Forelimb muscle (tissue), 1 donor: ENCODE data around the gene AOPEP. TPM values are rescaled to one million over a fixed set of nuclear protein-coding genes. Genes with fewer than 3 reads are reported as not detected.

Source experiments
- DNase-seq: peaks from one replicate; pipeline ENCODE4 v3.0.0-alpha.2; 2013; ENCODE audit warnings: low read depth
- polyA plus RNA-seq: library from polyadenylated mRNA; unstranded; fragments of 120-200 nt; gene quantifications from one replicate; pipeline ENCODE4 v1.2.1, GENCODE V29; 2013; ENCODE audit not compliant: insufficient read length

AOPEP gene
- polyA plus RNA-seq, 1 donor, result 43.0 TPM

DNA sequence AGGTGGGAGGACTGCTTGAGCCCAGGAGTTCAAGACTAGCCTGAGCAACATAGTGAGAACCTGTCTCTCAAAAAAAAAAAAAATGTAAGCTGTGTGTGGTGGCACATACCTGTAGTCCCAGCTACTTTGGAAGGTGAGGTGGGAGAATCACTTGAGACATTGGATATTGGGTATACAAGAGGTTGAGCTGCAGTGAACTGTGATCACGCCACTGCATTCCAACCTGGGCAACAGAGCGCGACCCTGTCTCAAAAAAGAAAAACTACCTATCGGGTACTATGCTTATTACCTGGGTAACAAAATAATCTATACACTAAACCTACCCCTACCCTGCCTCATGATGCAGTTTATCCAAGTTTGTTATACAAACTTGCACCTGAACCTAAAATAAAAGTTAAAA is 64.9 kb downstream of the AOPEP start:
- no peak for DNase-seq

DNA sequence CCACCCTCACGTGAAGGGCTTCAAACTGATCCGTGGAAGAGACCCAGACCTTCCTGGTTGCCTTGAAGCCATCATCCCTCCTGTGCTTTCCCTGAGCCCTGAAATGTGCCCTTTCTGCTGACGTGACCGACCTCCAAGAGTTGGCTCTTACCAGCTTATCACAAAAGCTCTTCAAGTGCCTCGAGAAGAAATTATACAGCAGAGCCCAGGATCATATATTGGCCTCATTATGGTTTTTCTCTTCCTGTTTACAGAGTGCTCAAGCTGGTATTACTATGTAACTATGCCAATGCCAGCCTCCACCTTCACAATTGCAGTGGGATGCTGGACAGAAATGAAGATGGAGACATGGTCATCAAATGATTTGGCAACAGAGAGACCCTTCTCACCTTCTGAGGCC is 66.0 kb downstream of the AOPEP start:
- no peak for DNase-seq

DNA sequence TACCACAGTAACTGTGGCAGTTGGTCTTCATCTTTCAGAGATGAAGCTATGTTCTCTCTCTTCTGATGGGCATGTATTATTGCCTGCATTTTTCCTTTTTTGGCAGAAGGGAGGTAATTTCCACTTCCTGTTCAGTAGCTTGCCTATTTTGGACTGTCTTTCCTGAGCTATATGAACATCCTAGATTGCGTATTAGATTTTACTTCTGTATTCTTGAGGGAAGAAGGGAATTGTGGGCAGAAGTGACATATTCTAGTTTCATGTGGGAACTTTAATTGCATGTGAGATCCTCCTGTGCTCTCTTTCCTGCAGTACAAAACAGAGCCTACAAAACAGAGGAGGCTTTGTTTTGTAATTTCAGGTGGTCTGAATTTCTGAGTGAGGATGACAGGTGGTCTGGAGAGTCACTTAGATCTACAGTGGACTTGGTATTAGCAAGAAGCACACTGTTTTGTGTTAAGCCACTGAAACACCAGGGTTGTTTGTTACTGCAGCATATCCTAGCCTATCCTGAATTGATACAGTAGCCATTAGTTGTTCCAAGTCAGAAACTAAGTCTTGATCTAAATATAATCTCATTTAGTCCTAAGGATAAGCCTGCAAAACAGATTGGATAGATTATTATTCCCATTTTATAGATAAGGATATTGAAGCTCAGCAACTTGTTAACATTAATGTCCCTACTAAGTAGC is 68.1 kb downstream of the AOPEP start:
- no peak for DNase-seq

DNA sequence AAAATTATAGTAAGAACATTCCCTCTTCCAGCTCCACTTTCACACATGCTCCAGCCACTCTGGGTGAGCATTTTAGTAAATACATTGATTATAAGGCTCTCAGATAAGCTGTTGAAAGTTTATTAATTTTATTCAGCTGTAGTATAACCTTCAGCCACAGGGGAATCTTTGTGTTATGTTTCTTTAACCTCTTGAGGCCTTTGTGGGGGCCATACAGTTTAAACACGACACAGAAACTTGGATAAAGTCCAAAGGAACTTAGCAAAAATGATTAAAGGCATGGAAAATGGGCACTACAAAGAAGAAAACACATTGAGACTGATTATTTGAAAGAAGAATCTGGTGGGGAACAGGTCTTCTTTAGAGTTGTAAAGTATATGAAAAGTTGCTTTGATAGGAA is 70.2 kb downstream of the AOPEP start:
- no peak for DNase-seq

DNA sequence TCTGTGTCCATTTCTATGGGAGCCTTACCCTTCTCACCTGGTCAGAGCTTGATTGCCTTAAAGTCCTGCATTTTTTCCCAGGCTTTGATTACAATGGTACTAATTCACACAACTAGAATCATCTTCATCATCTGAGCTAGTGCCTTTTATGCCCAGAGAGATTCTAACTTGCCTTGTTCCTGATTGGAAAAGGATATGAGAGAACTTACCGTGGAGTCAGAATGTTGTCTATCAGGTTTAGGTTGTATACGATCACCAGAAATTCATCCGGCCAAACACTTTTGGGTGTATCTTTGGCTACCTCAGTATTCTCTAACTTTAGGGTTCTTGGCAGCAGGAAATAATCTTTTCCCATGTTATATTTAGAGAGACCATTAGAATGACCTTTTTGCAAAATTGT is 71.7 kb downstream of the AOPEP start:
- no peak for DNase-seq

DNA sequence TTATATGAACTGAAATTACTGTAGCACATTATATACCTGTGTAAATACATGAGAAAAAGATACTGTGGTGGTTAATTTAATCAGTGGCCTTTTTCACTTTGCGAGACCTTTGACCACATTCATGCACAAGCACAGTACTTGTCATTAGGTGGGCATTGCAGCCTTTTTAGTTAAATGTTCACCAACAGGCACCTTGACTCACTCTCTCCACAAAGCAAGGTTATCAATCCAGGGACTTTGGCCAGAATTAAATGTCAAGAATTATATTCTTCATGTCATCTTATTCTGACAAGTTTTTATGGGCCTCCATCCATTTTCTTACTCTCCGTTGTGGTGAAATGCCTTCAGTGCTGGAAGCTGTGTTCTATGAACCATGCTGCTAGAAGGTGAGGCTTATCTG is 72.2 kb downstream of the AOPEP start:
- no peak for DNase-seq

DNA sequence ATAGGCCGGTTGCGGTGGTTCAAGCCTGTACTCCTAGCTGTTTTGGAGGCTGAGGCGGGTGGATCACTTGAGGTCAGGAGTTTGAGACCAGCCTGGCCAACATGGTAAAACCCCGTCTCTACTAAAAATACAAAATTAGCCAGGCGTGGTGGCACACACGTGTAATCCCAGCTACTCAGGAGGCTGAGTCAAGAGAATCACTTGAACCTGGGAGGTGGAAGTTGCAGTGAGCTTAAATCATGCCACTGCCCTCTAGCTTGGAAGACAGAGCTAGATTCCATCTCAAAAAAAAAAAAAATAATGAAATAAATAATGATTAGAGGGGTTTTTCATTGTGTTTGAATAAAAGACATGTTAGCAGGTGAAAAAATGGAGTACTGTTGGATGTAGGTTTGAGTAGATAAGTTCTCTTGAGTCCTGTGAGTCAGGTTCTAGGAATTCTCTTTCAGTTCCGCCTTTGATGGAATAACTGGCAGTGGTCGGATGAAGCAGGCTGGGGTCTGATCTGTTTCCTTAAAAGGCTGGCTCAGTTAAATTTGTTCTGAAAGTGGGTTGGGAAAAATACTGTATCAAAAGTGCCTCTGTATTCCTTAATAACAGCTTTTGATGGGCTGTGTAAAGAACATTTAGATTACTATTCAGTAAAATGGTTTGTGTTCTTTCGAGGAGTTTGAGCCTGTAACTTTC is 73.2 kb downstream of the AOPEP start:
- DNase-seq, result no peak

DNA sequence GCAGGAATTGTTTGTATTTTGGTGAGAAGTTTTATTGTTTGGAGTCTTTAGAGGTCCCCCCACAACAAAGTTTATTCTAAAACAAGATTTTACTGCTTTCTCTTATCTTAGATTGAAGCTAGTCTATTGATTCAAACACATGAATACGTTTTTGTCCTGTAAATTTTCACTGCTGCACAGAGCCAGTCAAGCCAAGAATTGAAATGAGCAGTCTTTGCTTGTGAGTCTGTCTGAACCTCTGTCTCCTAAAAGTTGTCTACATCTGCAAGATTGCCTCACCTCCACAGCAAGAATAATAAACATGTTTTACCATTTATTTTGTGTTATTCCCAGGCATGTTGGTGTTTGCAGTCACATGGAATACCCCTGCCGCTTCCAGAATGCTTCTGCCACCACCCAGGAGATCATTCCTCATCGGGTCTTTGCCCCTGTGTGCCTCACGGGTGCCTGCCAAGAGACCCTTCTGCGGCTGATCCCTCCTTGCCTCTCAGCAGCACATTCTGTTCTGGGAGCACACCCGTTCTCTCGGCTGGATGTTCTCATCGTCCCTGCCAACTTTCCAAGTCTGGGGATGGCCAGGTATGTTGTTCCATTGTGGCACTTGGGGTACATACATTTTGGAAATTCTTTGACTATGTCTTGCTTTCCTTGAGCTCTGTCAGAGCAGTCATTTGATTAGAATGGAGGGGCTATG is 74.1 kb downstream of the AOPEP start:
- no peak for DNase-seq

DNA sequence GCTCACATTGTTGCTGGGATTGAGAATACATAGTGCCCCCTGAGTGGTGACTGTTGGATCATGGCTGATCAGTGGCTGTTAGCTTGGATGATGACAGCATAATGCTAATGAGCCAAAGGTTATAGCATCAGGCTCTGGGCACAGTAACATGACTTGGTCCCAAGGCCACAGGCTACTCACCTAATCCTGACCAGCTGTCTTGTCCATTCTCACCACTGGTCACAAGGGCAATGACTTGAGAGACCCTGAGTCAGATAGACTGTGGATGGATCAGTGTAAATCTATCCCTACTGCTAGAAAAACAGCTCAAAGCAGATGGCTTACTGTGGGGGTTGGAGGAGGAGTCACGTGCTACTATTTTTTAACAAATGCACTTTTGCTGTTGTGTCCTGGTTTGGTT is 74.7 kb downstream of the AOPEP start:
- DNase-seq, result no peak

DNA sequence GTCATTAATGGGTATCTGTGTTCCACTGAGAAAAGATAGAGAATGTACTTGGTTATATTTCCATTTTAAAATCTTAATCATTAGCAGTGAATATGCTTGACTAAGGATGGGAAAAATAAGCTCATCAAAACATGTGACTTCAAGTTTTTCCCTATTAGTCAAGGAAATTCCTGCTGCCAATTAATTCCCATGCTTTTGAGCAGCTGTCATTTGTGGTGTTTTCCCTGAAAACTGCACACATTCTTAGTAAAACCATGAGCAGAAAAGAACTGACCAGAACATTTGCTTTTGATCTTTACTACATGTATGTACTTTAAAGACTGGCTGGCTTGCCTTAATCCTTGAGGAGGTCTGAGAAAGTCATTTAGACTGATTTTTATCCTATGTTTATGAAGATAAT is 75.2 kb downstream of the AOPEP start:
- peak; percentile 46 for DNase-seq

DNA sequence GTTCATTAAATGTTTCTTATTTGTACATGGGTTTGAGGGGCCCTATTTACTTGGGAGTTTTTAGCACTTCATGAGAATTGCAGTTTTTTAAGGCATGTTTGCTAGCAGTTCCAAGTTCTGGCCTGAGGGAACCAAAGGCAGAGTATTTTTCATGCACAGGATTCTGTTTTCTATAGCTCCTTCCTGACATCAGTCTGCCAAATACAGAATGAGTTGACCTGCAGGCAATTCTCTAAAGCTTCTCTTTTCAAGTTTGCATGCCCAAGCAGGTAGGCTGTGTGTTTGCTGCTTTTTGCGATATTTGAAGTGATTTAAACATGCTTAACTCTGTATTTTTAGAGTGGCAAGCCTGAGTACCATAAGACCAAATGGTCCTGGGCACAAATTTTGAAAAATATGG is 75.8 kb downstream of the AOPEP start:
- DNase-seq, result no peak

DNA sequence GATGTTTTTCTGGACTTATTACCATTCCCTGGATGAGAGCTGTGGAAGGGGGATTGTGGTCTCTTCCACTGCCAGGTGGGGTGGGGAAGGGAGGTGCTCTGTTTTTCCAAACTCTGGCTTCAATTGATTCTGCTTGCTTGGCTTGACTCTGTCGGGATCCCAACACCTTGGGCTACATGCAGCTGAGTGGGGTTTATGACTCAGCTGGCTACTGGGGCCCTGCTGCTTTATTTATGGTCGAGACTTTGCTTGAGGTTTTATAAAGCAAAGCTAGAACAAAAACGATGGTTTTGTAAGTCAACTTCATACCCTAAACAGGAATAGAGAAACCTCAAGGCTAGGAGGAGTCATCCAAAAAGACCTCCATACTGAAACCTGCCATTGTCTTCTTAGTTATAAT is 76.3 kb downstream of the AOPEP start:
- DNase-seq, result no peak

DNA sequence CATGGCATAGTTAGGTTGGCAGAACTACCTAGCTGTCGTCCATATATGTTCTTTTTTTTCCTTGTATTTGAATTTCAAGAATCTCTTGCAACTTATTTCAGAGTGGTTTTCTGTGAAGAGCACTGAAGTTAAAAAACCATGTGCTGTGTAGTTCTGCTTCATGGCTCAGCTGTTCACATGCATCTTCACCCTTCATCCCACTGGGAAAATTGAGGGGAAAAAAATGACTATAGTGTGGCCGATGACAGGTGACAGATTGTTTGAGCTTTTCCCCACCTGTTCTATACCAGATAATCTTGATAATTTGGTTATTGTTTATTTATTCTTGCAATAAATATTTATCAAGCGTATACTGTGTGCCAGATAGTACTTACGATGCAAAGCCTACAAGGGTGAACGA is 77.8 kb downstream of the AOPEP start:
- DNase-seq, result no peak

DNA sequence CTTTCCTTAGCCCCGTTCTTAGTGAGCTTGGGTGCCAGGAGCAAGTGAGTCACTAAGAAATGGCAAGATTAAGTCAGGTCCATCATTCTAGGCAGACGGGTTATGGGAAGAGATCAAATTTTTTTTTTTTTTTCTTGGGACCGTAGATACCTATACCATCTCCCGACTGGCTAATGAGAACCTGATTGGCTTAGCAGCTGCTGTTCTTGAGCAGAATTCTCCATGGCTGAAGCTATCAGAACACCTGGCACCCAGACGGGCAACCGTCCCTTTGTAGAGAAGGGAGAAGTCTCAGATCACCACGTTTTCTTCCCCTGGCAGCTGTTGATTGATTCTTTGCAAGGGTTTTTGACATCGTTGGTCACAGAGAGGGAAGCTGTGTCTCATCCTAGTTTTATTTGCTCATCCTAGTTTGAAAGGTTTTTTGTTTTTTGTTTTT is 78.6 kb downstream of the AOPEP start:
- no peak for DNase-seq

DNA sequence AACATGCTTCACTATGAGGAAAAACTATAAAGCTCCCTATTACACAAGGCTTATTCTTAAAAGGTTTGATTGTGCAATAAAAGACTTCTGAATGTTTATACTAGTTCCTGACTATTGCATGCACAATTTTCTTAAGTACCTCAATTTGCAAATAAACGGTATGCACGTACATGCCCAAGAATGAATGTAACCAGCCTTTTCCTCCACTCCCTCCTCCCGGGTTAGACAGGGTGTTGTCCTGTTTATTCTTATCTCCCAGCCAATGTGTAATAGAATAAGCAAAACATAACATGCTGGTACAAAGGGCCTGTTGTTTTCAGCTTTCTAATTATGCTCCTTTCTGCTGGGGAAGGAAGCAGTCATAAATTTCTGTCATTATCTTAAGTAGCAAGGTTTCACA is 79.1 kb downstream of the AOPEP start:
- no peak for DNase-seq

DNA sequence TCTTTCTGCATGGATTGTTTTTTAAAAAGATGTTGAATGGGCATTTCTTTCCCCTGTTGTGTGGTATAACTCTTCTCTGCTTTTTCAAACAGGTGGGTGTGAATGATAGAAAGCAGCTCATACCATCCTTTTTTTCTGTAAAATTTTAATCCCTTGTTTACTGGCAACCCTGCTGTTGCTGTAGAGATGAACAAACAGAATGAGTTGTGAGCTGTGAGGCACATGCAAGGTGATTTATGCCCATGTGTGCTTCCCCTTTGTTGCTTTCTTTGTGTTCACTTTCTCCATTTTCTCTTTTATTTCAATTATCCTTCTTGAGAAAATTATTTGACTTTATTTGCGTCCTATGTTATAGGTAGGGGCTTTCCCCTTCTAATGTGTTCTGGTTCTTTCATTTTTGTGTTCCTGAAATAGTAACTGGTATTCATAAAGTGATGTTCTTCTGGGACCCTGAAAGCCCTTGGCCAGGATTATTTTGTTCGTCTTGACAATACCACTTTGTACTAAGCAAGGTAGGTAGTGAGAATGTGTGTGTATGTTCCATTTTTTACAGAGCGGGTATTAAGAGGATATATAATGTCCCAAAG is 79.9 kb downstream of the AOPEP start:
- no peak for DNase-seq

DNA sequence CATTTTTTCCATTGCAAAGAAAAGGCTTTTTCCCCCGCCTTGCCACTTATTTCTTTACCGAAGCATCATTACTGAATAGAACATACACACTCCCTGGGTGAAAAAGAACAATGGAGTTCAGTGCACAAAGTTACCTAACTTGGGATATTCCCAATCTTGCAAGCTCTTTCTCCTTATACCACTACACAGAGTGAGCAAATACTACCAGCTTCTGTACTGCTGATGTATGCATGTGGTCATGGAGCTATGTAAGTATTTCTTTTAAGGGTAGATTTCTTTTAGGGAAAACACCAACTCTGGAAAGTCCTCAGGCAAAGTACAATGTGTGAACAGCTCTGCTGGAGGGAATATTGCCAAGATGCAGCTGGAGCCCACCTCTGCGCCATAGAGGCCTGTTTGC is 81.1 kb downstream of the AOPEP start:
- DNase-seq, result no peak

DNA sequence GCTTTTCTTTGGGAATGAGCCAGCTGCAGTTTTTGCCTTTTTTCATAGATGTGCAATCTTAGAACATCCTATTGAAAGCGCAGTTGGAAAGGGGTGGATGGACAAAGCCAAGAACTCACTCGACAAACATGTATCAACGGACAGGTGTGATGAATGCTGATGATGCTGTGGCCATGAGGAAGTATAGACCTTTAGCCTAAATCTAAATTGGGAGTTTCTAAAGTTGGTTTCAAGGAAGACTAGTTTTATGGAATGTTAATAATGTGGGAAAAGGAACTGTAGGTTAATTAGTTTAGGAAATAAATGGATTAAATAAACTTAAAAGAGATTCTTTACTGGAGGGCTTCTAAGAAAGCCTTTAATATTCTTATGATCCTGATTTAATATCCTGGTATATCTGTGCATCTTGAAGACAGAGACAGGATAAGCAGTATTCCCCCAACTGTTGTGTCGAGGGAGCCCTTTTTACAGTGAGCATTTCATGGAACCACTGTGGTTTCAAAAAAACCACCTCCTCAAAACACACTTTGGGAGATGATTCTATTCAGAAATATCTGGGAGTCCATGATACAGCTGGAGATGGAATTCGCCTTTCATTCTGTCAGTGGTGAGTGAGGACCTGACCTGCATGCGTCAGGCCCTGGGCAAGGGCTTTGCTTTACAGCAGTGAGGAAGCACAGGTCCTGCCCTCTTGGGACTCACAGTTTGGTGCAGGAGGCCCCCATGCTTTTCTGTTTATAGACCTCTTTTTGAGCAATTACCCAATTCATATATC is 82.6 kb downstream of the AOPEP start:
- no peak for DNase-seq

DNA sequence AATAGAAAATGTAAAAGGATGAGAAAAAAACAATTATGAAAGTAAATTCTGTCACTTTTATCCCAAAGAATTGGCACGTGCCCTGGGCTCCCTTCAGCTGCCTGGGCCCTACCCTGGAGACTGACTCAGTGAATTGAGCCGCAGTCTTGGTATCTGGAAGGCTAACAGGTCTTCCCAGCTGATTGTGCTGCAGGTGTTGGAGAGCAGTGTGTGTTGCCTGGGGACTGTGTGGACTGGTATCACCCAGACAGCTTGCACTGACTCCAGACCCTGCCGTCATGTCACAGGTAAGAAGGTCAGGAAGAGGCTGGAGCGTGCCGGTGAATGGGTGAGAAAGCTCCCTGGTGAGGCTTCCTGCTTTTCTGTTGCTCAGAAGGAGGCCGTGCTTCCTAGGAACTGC is 83.3 kb downstream of the AOPEP start:
- no peak for DNase-seq

DNA sequence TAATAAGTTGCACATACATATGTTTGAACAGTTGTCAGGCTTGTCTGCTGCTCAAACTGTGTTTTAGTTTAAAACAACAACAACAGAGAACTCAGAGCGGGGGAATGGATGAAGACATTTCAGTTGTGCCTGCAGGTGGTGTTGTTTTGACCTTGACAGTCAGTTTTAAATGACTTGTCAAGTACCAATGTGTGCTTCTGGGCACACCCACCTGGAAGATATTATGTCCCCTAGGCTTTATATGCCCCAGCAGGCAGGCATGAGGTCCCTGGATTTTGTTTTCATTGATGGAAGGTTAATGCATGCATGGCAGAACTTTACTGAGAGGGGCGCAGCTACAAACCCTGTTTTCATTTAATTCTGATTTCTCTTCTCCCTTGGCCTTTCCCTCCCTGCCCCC is 84.6 kb downstream of the AOPEP start:
- DNase-seq, result no peak

DNA sequence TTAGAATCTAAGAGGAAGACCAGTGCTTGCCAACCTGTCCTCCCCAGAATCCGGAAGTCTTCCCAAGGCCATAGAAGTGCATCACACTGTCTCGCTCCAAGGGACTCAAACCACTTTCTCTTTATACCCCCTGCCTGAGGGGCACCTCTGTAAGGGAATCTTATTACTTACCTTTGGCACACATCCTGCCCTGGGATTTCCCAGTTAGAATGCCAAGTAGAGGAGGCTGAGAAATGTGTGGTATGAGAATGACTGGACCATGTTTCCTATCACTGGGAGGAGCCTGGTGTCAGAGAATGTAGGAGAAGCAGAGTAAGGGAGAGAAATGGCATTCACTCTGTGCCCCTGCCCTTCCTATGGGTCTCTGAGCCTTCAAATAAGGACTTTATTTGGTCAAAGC is 85.8 kb downstream of the AOPEP start:
- no peak for DNase-seq

DNA sequence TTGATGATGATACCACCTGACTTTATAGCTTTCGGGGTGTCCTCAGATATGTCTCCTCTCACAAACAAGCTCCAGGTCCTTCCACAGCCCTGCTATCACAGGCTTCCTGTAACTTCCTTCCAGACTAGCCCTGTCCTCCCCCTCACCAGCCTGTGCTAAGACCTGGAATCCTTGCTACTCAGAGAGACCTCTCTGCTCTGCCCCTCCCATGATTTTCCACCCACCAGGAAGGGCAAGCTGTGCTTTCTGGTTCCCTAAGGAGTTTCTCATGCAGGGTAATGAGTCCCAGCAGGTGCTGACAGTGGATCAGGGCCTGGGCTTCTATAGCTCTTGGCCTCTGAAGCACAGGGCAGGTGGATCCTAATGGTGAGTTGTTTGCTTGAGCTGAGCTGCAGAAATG is 86.9 kb downstream of the AOPEP start:
- DNase-seq, result no peak
